Smooth muscle cell of the brain vasculature (primary cell): ENCODE measurements around the gene KIF26B.

ENCODE experiments used
- DNase-seq: peaks from one replicate; pipeline ENCODE4 v3.0.0-alpha.2; 2012; ENCODE audit warnings: low read depth, low spot score

Gene KIF26B

GRCh38 chr1:245132771-245133170 lies 22.0 kb upstream of the KIF26B start:
- no peak for DNase-seq

- DNase-seq = no peak
These were observed 20.6 kb upstream of the KIF26B start for GRCh38 chr1:245133995-245134715.

- DNase-seq = no peak
These were observed 12.5 kb upstream of the KIF26B start for GRCh38 chr1:245142171-245142798.

GRCh38 chr1:245142976-245143375 lies 11.8 kb upstream of the KIF26B start:
- no peak for DNase-seq

GRCh38 chr1:245143849-245144248 lies 10.9 kb upstream of the KIF26B start:
- DNase-seq = no peak

- no peak for DNase-seq
These were observed 6.7 kb upstream of the KIF26B start for GRCh38 chr1:245148069-245148468.

GRCh38 chr1:245148861-245149260 lies 5.9 kb upstream of the KIF26B start:
- DNase-seq = no peak

GRCh38 chr1:245153081-245153551 lies 1.7 kb upstream of the KIF26B start:
- DNase-seq = peak; percentile 58

GRCh38 chr1:245153552-245154428 lies 995 bp upstream of the KIF26B start:
- no peak for DNase-seq

- DNase-seq = no peak
These were observed 671 bp downstream of the KIF26B start for GRCh38 chr1:245155272-245156040.

- no peak for DNase-seq
These were observed 1.4 kb downstream of the KIF26B start for GRCh38 chr1:245156041-245156735.

GRCh38 chr1:245156736-245157505 lies 2.1 kb downstream of the KIF26B start:
- no peak for DNase-seq

GRCh38 chr1:245158913-245159312 lies 4.1 kb downstream of the KIF26B start:
- no peak for DNase-seq

- DNase-seq = no peak
These were observed 5.5 kb downstream of the KIF26B start for GRCh38 chr1:245160288-245160687.

GRCh38 chr1:245160741-245161400 lies 6.1 kb downstream of the KIF26B start:
- DNase-seq = no peak

GRCh38 chr1:245161866-245162265 lies 7.1 kb downstream of the KIF26B start:
- no peak for DNase-seq

GRCh38 chr1:245166471-245166885 lies 11.7 kb downstream of the KIF26B start:
- DNase-seq = no peak

GRCh38 chr1:245168086-245168485 lies 13.3 kb downstream of the KIF26B start:
- no peak for DNase-seq

- DNase-seq = no peak
These were observed 14.1 kb downstream of the KIF26B start for GRCh38 chr1:245168906-245169305.

GRCh38 chr1:245169376-245169775 lies 14.6 kb downstream of the KIF26B start:
- no peak for DNase-seq
